ENCODE data around the gene ACOXL.

DNA sequence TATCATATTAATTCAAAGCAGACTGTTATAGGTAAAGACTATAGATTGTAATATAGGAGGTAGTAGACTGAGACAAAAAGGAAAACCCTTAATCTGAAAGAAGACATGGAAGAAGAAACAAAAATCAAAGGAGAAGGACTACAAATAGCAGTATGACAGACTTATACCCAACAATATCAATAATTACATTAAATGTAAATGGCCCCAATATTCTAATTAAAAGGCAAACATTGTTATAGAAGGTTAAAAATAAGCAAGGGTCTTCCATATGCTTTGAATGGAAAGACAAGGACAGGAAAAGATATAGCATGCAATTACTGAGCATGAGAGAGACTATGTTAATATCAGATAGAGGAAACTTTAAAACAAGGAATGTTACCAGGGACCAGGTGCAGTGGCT is 278.8 kb downstream of the ACOXL start:
- no peak for TF ChIP-seq EP300 (IDR thresholded peaks at IDR 0.05; ENCODE audit: low read depth)
- TF ChIP-seq, protein P1, sequence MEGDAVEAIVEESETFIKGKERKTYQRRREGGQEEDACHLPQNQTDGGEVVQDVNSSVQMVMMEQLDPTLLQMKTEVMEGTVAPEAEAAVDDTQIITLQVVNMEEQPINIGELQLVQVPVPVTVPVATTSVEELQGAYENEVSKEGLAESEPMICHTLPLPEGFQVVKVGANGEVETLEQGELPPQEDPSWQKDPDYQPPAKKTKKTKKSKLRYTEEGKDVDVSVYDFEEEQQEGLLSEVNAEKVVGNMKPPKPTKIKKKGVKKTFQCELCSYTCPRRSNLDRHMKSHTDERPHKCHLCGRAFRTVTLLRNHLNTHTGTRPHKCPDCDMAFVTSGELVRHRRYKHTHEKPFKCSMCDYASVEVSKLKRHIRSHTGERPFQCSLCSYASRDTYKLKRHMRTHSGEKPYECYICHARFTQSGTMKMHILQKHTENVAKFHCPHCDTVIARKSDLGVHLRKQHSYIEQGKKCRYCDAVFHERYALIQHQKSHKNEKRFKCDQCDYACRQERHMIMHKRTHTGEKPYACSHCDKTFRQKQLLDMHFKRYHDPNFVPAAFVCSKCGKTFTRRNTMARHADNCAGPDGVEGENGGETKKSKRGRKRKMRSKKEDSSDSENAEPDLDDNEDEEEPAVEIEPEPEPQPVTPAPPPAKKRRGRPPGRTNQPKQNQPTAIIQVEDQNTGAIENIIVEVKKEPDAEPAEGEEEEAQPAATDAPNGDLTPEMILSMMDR (IDR thresholded peaks at IDR 0.05): no peak

Measured in transverse colon (tissue), 3 donors.